Lower lobe of right lung (tissue), 2 donors: Measurements from ENCODE around the gene DEPDC4. TPM values are rescaled to one million over a fixed set of nuclear protein-coding genes. Genes with fewer than 3 reads are reported as not detected.
"Not testable (repeated sequence)": the region's sequence is repeated elsewhere in the genome, so short reads cannot be mapped to it uniquely, and the experiment has no call there.

Experiments
- ATAC-seq, 2 donors: fragments of 200-7000 bp; cut with Tn5 transposase; one replicate each; pipeline ENCODE4 v1.9.1; 2020 to 2022; ENCODE audit warnings: mild to moderate bottlenecking in 2 of 2, moderate library complexity in 2 of 2
- DNase-seq: peaks from one replicate; pipeline ENCODE4 v3.0.0-alpha.2; 2020
- H3K27ac ChIP-seq: fragments of 200-600 bp; one replicate; pipeline ENCODE4 v1.8.0; 2022
- H3K27me3 ChIP-seq: fragments of 200-600 bp; one replicate; pipeline ENCODE4 v1.8.0; 2022; ENCODE audit warnings: low read depth
- H3K36me3 ChIP-seq: fragments of 200-600 bp; one replicate; pipeline ENCODE4 v1.8.0; 2022; ENCODE audit warnings: mild to moderate bottlenecking
- H3K4me1 ChIP-seq: fragments of 200-600 bp; one replicate; pipeline ENCODE4 v1.8.0; 2022
- H3K4me3 ChIP-seq: fragments of 200-600 bp; one replicate; pipeline ENCODE4 v1.8.0; 2022; ENCODE audit warnings: mild to moderate bottlenecking
- H3K9me3 ChIP-seq: fragments of 200-600 bp; one replicate; pipeline ENCODE4 v1.8.0; 2022
- intact Hi-C: fragments of 100-400 bp; cut with DNase I; formaldehyde crosslinking; loops from one replicate; pipeline ENCODE4 v1.11.0; 2022
- total RNA-seq: library from RNA; stranded (reverse); fragmentation: NEBNext Ultra II Directional; extraction: Animal tissue kit (Norgen Biotek cat#: 25700); gene quantifications from one replicate; pipeline ENCODE4 v1.2.1, GENCODE V29; 2021
- TF ChIP-seq, protein P1 (sequence below): fragments of 200-600 bp; IDR thresholded peaks from one replicate; pipeline ENCODE4 v1.8.0; 2022; ENCODE audit warnings: antibody characterized with exemption, mild to moderate bottlenecking
- donor health status: DM: no; HTN: yes; CAD: no; lungs with severe emphysema.

Gene DEPDC4
- total RNA-seq, 1 donor from 2014 or later: 2.0 TPM

DNA sequence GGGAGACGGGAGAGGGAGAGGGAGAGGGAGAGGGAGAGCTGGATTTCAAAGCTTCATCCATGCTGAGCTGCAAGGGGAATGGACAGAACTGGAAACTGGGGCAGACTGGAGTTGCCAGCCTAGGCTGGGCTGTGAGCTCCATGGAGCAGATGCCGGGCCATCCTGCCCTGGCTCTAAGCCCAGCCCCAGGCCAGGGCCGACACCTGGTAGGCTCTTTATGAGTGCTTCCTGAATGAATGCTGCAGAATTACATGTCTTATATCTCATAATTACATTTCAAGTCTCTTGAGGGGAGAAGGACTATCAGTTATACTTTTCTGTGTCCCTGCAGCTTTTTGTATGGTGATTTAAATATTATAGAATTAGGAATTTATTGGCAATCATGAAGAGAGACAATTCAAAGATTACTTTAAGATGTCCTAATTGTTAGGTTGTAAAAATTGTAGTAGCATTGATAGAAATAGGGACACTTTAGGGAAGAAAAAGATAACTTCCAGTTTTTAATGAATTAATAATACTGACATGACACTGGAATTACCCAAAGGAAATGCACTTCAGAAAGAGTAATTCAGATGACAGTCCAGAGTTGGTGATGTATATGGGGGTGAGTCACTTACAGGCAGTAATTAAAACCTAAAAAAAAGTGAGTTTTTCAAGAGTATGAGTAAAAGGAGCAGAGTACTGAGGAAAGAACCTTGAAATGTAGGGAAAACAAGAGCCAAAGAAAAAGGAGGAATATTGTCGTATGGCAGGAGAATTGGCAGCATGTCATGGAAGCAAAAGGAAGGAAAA, 29.1 kb upstream of the DEPDC4 start:
- TF ChIP-seq, protein P1, sequence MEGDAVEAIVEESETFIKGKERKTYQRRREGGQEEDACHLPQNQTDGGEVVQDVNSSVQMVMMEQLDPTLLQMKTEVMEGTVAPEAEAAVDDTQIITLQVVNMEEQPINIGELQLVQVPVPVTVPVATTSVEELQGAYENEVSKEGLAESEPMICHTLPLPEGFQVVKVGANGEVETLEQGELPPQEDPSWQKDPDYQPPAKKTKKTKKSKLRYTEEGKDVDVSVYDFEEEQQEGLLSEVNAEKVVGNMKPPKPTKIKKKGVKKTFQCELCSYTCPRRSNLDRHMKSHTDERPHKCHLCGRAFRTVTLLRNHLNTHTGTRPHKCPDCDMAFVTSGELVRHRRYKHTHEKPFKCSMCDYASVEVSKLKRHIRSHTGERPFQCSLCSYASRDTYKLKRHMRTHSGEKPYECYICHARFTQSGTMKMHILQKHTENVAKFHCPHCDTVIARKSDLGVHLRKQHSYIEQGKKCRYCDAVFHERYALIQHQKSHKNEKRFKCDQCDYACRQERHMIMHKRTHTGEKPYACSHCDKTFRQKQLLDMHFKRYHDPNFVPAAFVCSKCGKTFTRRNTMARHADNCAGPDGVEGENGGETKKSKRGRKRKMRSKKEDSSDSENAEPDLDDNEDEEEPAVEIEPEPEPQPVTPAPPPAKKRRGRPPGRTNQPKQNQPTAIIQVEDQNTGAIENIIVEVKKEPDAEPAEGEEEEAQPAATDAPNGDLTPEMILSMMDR: no peak
- Histone ChIP-seq H3K4me1 (no peaks in the 10 kb centered on the region), H3K36me3 (peaks cover 62% of the 10 kb centered on the region), H3K27me3 (no peaks in the 10 kb centered on the region), H3K4me3 (no peak overlapping the region), H3K9me3 (no peaks in the 10 kb centered on the region), H3K27ac (no peak overlapping the region)
- DNase-seq (no peak), ATAC-seq (no peak)
- intact Hi-C loops: no loop called here

DNA sequence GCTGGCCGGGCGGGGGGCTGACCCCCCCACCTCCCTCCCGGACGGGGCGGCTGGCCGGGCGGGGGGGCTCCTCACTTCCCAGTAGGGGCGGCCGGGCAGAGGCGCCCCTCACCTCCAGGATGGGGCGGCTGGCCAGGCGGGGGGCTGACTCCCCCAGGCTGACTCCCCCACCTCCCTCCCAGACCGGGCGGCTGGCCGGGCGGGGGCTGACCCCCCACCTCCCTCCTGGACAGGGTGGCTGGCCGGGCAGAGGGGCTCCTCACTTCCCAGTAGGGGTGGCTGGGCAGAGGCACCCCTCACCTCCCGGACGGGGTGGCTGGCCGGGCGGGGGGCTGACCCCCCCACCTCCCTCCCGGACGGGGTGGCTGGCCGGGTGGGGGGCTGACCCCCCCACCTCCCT, 27.5 kb upstream of the DEPDC4 start:
- H3K36me3 ChIP-seq: peaks cover 53% of the 10 kb centered on the region
- ATAC-seq, DNase-seq, intact Hi-C loops, H3K4me3 ChIP-seq, H3K27me3 ChIP-seq, H3K4me1 ChIP-seq, H3K9me3 ChIP-seq, H3K27ac ChIP-seq: not testable (repeated sequence)

DNA sequence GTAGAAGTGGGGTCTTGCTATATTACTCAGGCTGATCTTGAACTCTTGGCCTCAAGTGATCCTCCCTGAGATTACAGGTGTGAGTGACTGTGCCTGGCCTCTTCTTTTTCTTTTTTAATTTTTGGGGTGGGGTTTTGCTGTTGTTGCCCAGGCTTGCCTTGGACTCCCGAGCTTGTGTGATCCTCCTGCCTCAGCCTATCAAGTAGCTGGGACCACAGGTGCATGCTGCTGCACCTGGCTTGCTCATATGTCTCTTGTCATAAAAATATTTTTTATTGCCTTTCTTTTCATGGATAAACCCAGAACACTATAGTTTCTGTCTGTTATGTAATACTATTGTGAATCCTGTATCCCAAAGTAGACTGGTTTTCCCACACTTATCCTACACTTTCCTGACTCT, 26.1 kb upstream of the DEPDC4 start:
- Histone ChIP-seq H3K27ac (no peak overlapping the region), H3K4me1 (no peaks in the 10 kb centered on the region), H3K4me3 (no peak overlapping the region), H3K36me3 (peaks cover 40% of the 10 kb centered on the region), H3K9me3 (no peaks in the 10 kb centered on the region), H3K27me3 (no peaks in the 10 kb centered on the region)
- intact Hi-C loops: no loop called here
- DNase-seq: no peak
- no peak for ATAC-seq
- TF ChIP-seq, protein P1: no peak

DNA sequence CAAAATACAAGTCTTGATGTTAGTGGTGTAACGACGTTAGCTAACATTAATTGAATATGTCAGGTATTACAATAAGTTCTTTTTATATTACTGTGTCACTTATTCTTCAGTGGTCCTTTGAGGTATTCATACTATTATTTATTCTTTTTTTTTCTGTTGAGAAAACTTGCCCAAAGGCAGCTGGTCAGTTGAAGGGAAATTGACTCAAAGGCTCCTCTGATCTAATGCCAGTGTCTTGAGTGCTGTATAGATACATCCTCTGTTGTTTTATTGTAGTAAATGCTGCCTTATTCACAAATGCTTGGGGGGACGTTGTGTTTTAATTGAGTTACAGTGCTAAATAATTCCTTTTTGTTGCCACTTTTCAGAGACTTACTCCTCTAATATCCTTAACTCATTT, 23.1 kb upstream of the DEPDC4 start:
- Histone ChIP-seq H3K9me3 (no peaks in the 10 kb centered on the region), H3K36me3 (peaks cover 34% of the 10 kb centered on the region), H3K4me1 (no peaks in the 10 kb centered on the region), H3K27me3 (no peaks in the 10 kb centered on the region), H3K4me3 (no peak overlapping the region), H3K27ac (no peak overlapping the region)
- DNase-seq (no peak), ATAC-seq (no peak)
- TF ChIP-seq, protein P1: no peak
- intact Hi-C loops: no loop called here

DNA sequence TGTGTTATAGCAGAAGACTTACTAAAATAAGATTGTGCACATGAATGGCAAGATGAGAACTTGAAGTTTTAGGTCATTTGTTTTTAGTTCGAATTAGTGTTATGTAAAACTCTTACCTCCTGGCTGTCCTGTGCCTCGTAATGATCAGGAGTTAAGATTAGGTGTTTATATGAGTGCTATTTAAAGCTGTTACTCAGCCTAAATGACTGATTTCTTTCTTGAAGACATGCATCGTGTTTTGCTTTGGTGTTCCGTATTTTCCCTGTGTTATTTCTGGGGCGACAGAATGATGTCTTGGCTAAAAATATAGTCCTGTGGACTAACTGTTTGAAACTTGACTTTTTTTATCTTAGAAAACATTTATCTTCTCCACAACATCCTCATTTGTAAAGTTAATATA, 22.2 kb upstream of the DEPDC4 start:
- Histone ChIP-seq H3K27ac (no peak overlapping the region), H3K4me1 (no peaks in the 10 kb centered on the region), H3K4me3 (no peak overlapping the region), H3K36me3 (peaks cover 44% of the 10 kb centered on the region), H3K9me3 (no peaks in the 10 kb centered on the region), H3K27me3 (no peaks in the 10 kb centered on the region)
- intact Hi-C loops: no loop called here
- TF ChIP-seq, protein P1: no peak
- no peak for ATAC-seq
- no peak for DNase-seq

DNA sequence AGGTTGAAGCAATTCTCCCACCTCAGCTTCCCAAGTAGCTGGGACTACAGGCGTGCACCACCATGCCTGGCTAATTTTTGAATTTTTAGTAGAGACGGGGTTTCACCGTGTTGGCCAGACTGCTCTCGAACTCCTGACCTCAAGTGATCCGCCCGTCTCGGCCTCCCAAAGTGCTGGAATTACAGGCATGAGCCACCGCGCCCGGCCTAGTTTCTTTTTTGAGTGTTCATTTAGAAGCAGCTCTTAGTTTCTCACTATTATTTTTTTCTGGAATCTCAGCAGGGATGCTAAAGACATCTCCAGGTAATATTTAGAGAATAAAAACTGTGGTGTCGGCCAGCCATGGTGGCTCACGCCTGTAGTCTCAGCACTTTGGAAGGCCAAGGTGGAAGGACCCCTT, 17.7 kb upstream of the DEPDC4 start:
- H3K27me3 ChIP-seq, ATAC-seq, intact Hi-C loops: not testable (repeated sequence)

More for the DNA sequence above, 17.7 kb upstream of the DEPDC4 start:
- peaks cover 37% of the 10 kb centered on the region for H3K36me3 ChIP-seq
- not testable (repeated sequence) for H3K9me3 ChIP-seq, H3K4me3 ChIP-seq, DNase-seq, H3K27ac ChIP-seq, H3K4me1 ChIP-seq
